HCT116 (cell line): ENCODE results near the gene TIGD2. TPM values are rescaled to one million over a fixed set of nuclear protein-coding genes. Genes with fewer than 3 reads are reported as not detected.

Experiments
- ATAC-seq: fragments of 200-7000 bp; cut with Tn5 transposase; 2 replicates; pipeline ENCODE4 v1.9.1; 2020; ENCODE audit warnings: mild to moderate bottlenecking, moderate library complexity
- BruUV-seq: library from RNA; stranded (reverse); fragments of 400-500 nt; replicated peaks from 2 replicates; lab custom pipeline; 2021; lab: Mats Ljungman, UMichigan
- CTCF ChIA-PET: fragments of 300-600 bp; sonication (Branson Sonifier 250); formaldehyde crosslinking; loops from one replicate; lab custom pipeline; 2021; ENCODE audit warnings: antibody characterized with exemption; lab: Charles Lee
- POLR2A ChIA-PET: fragments of 300-600, 350-600 bp; sonication (Branson Sonifier 250); formaldehyde crosslinking; loops from one replicate; lab custom pipeline; 2021; ENCODE audit warnings: antibody characterized with exemption; lab: Charles Lee
- RAD21 ChIA-PET, 2 experiments: fragments of 300-600 bp; sonication (Branson Sonifier 250); formaldehyde crosslinking; loops; one replicate each; lab custom pipeline; 2023; ENCODE audit warnings: low total read pairs in 2 of 2; ENCODE audit not compliant: uncharacterized antibody in 2 of 2, unreplicated experiment in 2 of 2, low non-redundant PET in 1 of 2; lab: Charles Lee
- DNase-seq: peaks from one replicate; pipeline ENCODE4 v3.0.0-alpha.2; 2010; ENCODE audit warnings: low read depth, low spot score
- H2AFZ ChIP-seq: fragments of 200-600 bp; shearing (Covaris generic), sonication (generic); 2 replicates; pipeline ENCODE4 v1.6.1; 2017; ENCODE audit warnings: low read depth, mixed run types, mixed read lengths, antibody characterized with exemption, low read length; ENCODE audit not compliant: poor library complexity, severe bottlenecking
- H3K27ac ChIP-seq: 2 replicates; pipeline ENCODE4 v1.5.1; 2012; ENCODE audit warnings: low read depth, low read length
- H3K27me3 ChIP-seq: fragments of 200-600 bp; sonication (generic); 2 replicates; pipeline ENCODE4 v1.6.1; 2016; ENCODE audit warnings: mixed run types, low read length, mixed read lengths; ENCODE audit not compliant: insufficient read depth
- H3K36me3 ChIP-seq, 2 experiments: fragments of 200-500 bp in 1 of 2; fragments of 200-600 bp in 1 of 2; sonication (Bioruptor generic) in 1 of 2; sonication (generic) in 1 of 2; 2 replicates each; pipeline versions ENCODE4 v1.5.1 to v1.6.1; 2014 to 2016; ENCODE audit warnings: low read length in 2 of 2, inconsistent platforms in 1 of 2, mixed read lengths in 1 of 2, mixed run types in 1 of 2; ENCODE audit not compliant: insufficient read depth in 2 of 2, control insufficient read depth in 1 of 2
- H3K4me1 ChIP-seq, 2 experiments: fragments of 200-600 bp in 1 of 2; sonication (generic) in 1 of 2; 2 replicates each; pipeline versions ENCODE4 v1.5.1 to v1.6.1; 2012 to 2017; ENCODE audit warnings: low read length in 2 of 2, inconsistent platforms in 1 of 2, mild to moderate bottlenecking in 1 of 2, mixed read lengths in 1 of 2, mixed run types in 1 of 2, moderate library complexity in 1 of 2; ENCODE audit not compliant: insufficient read depth in 2 of 2, control insufficient read depth in 1 of 2
- H3K4me2 ChIP-seq: fragments of 200-600 bp; sonication (generic); 2 replicates; pipeline ENCODE4 v1.6.1; 2017; ENCODE audit warnings: mixed run types, low read length, mixed read lengths
- H3K4me3 ChIP-seq, 2 experiments: fragments of 200-600 bp in 1 of 2; sonication (generic) in 1 of 2; replicated peaks in 1 of 2; 2 replicates each; pipeline ENCODE4 v1.5.1; 2011 to 2016; ENCODE audit warnings: low read length in 2 of 2, control low read depth in 1 of 2, low read depth in 1 of 2, mild to moderate bottlenecking in 1 of 2, mixed read lengths in 1 of 2, mixed run types in 1 of 2
- H3K79me2 ChIP-seq: fragments of 200-600 bp; sonication (generic); 2 replicates; pipeline ENCODE4 v1.6.1; 2017; ENCODE audit warnings: mild to moderate bottlenecking, mixed run types, low read length, moderate library complexity, mixed read lengths; ENCODE audit not compliant: insufficient read depth
- H3K9ac ChIP-seq: fragments of 200-600 bp; sonication (generic); 2 replicates; pipeline ENCODE4 v1.6.1; 2016; ENCODE audit warnings: low read length, mixed read lengths
- H3K9me2 ChIP-seq: fragments of 200-600 bp; sonication (generic), shearing (Covaris generic); 2 replicates; pipeline ENCODE4 v1.6.1; 2017; ENCODE audit warnings: mixed run types, mild to moderate bottlenecking, moderate library complexity; ENCODE audit not compliant: insufficient read depth
- H3K9me3 ChIP-seq, 2 experiments: fragments of 200-500 bp in 1 of 2; fragments of 200-600 bp in 1 of 2; sonication (Bioruptor generic) in 1 of 2; sonication (generic) in 1 of 2; 2 replicates each; pipeline ENCODE4 v1.6.1; 2014 to 2017; ENCODE audit warnings: low read length in 2 of 2, mixed read lengths in 2 of 2, inconsistent platforms in 1 of 2, low read depth in 1 of 2, mild to moderate bottlenecking in 1 of 2, mixed run types in 1 of 2, moderate library complexity in 1 of 2; ENCODE audit not compliant: control insufficient read depth in 1 of 2, insufficient read depth in 1 of 2
- H4K20me1 ChIP-seq: fragments of 200-600 bp; sonication (generic), shearing (Covaris generic); 2 replicates; pipeline ENCODE4 v1.6.1; 2017; ENCODE audit warnings: mixed run types, mild to moderate bottlenecking, moderate library complexity; ENCODE audit not compliant: insufficient read depth
- CBX3 ChIP-seq: IDR thresholded peaks from 2 replicates; pipeline ENCODE4 v1.6.1; 2012; ENCODE audit warnings: low read depth
- EGR1 ChIP-seq: IDR thresholded peaks from 2 replicates; pipeline ENCODE4 v1.6.1; 2012; ENCODE audit warnings: low read depth
- ELF1 ChIP-seq: IDR thresholded peaks from 2 replicates; pipeline ENCODE4 v1.6.1; 2012; ENCODE audit warnings: low read depth, borderline replicate concordance
- FOSL1 ChIP-seq: IDR thresholded peaks from 2 replicates; pipeline ENCODE4 v1.6.1; 2012; ENCODE audit warnings: low read depth
- JUND ChIP-seq: IDR thresholded peaks from 2 replicates; pipeline ENCODE4 v1.6.1; 2012
- MAX ChIP-seq: IDR thresholded peaks from 2 replicates; pipeline ENCODE4 v1.6.1; 2012
- POLR2A ChIP-seq: IDR thresholded peaks from 2 replicates; pipeline ENCODE4 v1.7.0; 2011; ENCODE audit warnings: borderline replicate concordance; ENCODE audit not compliant: insufficient read depth, insufficient read length; ENCODE audit errors: extremely low read depth
- POLR2AphosphoS5 ChIP-seq: IDR thresholded peaks from 2 replicates; pipeline ENCODE4 v1.6.1; 2011; ENCODE audit warnings: mild to moderate bottlenecking, low read depth, low read length, moderate library complexity
- RAD21 ChIP-seq: IDR thresholded peaks from 2 replicates; pipeline ENCODE4 v1.6.1; 2012; ENCODE audit warnings: low read depth, mild to moderate bottlenecking
- SIN3A ChIP-seq: IDR thresholded peaks from 2 replicates; pipeline ENCODE4 v1.6.1; 2012; ENCODE audit warnings: low read depth
- SP1 ChIP-seq: IDR thresholded peaks from 2 replicates; pipeline ENCODE4 v1.6.1; 2012; ENCODE audit warnings: low read depth
- TCF7L2 ChIP-seq: IDR thresholded peaks from 2 replicates; pipeline ENCODE4 v1.7.0; 2011; ENCODE audit warnings: borderline replicate concordance, inconsistent platforms; ENCODE audit not compliant: insufficient read depth, insufficient read length; ENCODE audit errors: extremely low read depth
- YY1 ChIP-seq: IDR thresholded peaks from 2 replicates; pipeline ENCODE4 v1.6.1; 2011; ENCODE audit warnings: low read length, low read depth, moderate library complexity, mild to moderate bottlenecking; ENCODE audit not compliant: insufficient replicate concordance; ENCODE audit errors: extremely low read depth
- ZFX ChIP-seq: fragments of 450-650 bp; IDR thresholded peaks from 2 replicates; pipeline ENCODE4 v1.6.1; 2017
- intact Hi-C: fragments of 100-400 bp; cut with micrococcal nuclease; formaldehyde crosslinking; loops from 2 replicates; pipeline ENCODE4 v1.10.0; 2022
- total RNA-seq: library from RNA; stranded (reverse); gene quantifications from one replicate; pipeline ENCODE4 v1.2.1, GENCODE V29; 2021; ENCODE audit not compliant: unreplicated experiment
- TF ChIP-seq, protein P1 (sequence below), 3 experiments: fragments of 200-600 bp in 1 of 3; sonication (generic) in 1 of 3; IDR thresholded peaks in 2 of 3; conservative IDR thresholded peaks in 1 of 3; 2 replicates each; pipeline ENCODE4 v1.5.1; 2012 to 2017; ENCODE audit warnings: low read depth in 2 of 3, low read length in 2 of 3, antibody characterized with exemption in 1 of 3, borderline replicate concordance in 1 of 3, control low read depth in 1 of 3, mild to moderate bottlenecking in 1 of 3, mixed read lengths in 1 of 3, mixed run types in 1 of 3, moderate library complexity in 1 of 3; ENCODE audit not compliant: insufficient read depth in 1 of 3

The TIGD2 gene
- total RNA-seq, 1 experiment from 2014 or later, result 10.3 TPM

GRCh38 chr4:89140168-89140759 is 28.9 kb downstream of the TIGD2 start:
- intact Hi-C loops, result no loop called here
- RAD21 ChIA-PET, result no interaction called here
- H3K27me3 ChIP-seq, result no peaks in the 10 kb centered on the region
- H2AFZ ChIP-seq, result no peak overlapping the region
- H3K79me2 ChIP-seq, result no peaks in the 10 kb centered on the region
- no peaks in the 10 kb centered on the region for H3K36me3 ChIP-seq
- no TSS peak for BruUV-seq
- no peak overlapping the region for H3K4me2 ChIP-seq
- CTCF ChIA-PET, result no interaction called here
- H3K9ac ChIP-seq, result no peak overlapping the region
- H3K4me3 ChIP-seq, result no peak overlapping the region
- TF ChIP-seq SP1, result no peak
- no peak for TF ChIP-seq ELF1
- no peak for TF ChIP-seq RAD21
- TF ChIP-seq POLR2A, result no peak
- TF ChIP-seq TCF7L2, result no peak
- ATAC-seq, result no peak
- no peaks in the 10 kb centered on the region for H3K4me1 ChIP-seq
- POLR2A ChIA-PET, result no interaction called here
- no peaks in the 10 kb centered on the region for H4K20me1 ChIP-seq
- H3K27ac ChIP-seq, result no peak overlapping the region
- DNase-seq, result no peak
- H3K9me2 ChIP-seq, result no peaks in the 10 kb centered on the region
- no peaks in the 10 kb centered on the region for H3K9me3 ChIP-seq

DNA sequence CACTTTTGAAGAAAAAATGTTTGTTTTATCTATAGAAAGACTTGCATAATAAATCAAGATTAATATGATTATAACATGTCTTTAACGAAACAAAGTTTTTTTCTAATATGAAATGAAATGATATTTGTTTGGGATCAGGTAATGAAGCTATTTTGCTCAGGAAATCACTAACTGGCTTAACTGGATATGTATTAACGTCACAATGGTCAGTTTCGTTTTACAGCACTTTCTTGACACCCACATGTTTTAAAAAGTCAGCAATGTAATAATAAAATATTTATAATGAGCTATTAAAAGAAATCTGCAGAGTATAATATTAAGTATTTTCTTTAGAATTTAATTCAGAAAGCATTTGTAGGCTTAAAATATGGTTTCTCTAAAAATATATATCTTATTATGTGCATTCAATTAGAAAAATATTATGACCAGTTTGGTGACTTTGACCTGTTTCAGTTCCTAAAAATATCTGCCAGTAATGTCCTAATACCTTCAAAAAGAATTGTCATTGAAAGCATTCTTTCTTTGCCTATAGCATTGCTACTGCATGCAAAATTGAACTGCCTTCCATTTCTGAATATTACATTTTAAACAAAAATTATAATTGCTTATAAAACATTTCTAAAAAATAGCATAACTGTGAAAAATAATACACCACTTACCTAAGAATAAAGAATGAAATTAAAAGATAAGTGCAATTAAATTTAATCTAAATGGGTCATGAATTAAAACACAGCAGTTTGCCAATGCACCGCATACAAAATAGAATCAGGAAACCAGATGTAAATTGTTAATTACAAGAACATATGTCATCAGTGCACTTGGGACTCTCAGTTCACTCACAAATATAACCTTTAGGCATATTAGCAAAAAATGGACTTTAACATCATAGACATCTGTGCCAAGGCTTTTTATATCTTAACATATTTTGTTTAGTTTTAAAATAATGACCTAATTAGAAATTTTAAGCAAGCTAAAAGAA is 31.6 kb downstream of the TIGD2 start:
- ChIA-PET POLR2A (no interaction called here), RAD21 (no interaction called here), CTCF (interaction anchor here (1.1 kb wide), 1 partner anchor 20 kb away, joined by 3 read pairs; no protein-coding TSS in a partner anchor)
- Histone ChIP-seq H3K27ac (no peak overlapping the region), H3K9ac (no peak overlapping the region), H4K20me1 (no peaks in the 10 kb centered on the region), H2AFZ (no peak overlapping the region), H3K4me1 (no peaks in the 10 kb centered on the region), H3K9me3 (no peaks in the 10 kb centered on the region), H3K4me2 (no peak overlapping the region), H3K4me3 (no peak overlapping the region), H3K79me2 (no peaks in the 10 kb centered on the region), H3K9me2 (no peaks in the 10 kb centered on the region), H3K27me3 (no peaks in the 10 kb centered on the region), H3K36me3 (no peaks in the 10 kb centered on the region)
- no peak for ATAC-seq
- intact Hi-C loops, result no loop called here
- DNase-seq, result no peak
- BruUV-seq, result no TSS peak
- TF ChIP-seq POLR2AphosphoS5 (no peak), TCF7L2 (no peak), CBX3 (no peak), SIN3A (no peak), YY1 (no peak), EGR1 (no peak), MAX (no peak), JUND (no peak), FOSL1 (no peak), ZFX (no peak), SP1 (no peak)
- TF ChIP-seq, protein P1, sequence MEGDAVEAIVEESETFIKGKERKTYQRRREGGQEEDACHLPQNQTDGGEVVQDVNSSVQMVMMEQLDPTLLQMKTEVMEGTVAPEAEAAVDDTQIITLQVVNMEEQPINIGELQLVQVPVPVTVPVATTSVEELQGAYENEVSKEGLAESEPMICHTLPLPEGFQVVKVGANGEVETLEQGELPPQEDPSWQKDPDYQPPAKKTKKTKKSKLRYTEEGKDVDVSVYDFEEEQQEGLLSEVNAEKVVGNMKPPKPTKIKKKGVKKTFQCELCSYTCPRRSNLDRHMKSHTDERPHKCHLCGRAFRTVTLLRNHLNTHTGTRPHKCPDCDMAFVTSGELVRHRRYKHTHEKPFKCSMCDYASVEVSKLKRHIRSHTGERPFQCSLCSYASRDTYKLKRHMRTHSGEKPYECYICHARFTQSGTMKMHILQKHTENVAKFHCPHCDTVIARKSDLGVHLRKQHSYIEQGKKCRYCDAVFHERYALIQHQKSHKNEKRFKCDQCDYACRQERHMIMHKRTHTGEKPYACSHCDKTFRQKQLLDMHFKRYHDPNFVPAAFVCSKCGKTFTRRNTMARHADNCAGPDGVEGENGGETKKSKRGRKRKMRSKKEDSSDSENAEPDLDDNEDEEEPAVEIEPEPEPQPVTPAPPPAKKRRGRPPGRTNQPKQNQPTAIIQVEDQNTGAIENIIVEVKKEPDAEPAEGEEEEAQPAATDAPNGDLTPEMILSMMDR (IDR thresholded peaks at IDR 0.05 in 2 of 3, conservative IDR thresholded peaks at IDR 0.05 in 1 of 3; ENCODE audit: borderline replicate concordance in 1 of 3, insufficient read depth in 1 of 3, low read depth in 2 of 3, low read length in 2 of 3), result no peak
